Measurements from ENCODE around the gene NLRP3.

GRCh38 chr1:247387565-247387964, 28.4 kb upstream of the NLRP3 start:
- no peak for TF ChIP-seq RCOR1 (IDR thresholded peaks at IDR 0.05; ENCODE audit: low read length)
- TF ChIP-seq, protein P1, sequence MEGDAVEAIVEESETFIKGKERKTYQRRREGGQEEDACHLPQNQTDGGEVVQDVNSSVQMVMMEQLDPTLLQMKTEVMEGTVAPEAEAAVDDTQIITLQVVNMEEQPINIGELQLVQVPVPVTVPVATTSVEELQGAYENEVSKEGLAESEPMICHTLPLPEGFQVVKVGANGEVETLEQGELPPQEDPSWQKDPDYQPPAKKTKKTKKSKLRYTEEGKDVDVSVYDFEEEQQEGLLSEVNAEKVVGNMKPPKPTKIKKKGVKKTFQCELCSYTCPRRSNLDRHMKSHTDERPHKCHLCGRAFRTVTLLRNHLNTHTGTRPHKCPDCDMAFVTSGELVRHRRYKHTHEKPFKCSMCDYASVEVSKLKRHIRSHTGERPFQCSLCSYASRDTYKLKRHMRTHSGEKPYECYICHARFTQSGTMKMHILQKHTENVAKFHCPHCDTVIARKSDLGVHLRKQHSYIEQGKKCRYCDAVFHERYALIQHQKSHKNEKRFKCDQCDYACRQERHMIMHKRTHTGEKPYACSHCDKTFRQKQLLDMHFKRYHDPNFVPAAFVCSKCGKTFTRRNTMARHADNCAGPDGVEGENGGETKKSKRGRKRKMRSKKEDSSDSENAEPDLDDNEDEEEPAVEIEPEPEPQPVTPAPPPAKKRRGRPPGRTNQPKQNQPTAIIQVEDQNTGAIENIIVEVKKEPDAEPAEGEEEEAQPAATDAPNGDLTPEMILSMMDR (IDR thresholded peaks at IDR 0.05) = no peak
- no peak for TF ChIP-seq EZH2phosphoT487 (IDR thresholded peaks at IDR 0.05; ENCODE audit: borderline replicate concordance, low read depth)
- TF ChIP-seq, protein P2, sequence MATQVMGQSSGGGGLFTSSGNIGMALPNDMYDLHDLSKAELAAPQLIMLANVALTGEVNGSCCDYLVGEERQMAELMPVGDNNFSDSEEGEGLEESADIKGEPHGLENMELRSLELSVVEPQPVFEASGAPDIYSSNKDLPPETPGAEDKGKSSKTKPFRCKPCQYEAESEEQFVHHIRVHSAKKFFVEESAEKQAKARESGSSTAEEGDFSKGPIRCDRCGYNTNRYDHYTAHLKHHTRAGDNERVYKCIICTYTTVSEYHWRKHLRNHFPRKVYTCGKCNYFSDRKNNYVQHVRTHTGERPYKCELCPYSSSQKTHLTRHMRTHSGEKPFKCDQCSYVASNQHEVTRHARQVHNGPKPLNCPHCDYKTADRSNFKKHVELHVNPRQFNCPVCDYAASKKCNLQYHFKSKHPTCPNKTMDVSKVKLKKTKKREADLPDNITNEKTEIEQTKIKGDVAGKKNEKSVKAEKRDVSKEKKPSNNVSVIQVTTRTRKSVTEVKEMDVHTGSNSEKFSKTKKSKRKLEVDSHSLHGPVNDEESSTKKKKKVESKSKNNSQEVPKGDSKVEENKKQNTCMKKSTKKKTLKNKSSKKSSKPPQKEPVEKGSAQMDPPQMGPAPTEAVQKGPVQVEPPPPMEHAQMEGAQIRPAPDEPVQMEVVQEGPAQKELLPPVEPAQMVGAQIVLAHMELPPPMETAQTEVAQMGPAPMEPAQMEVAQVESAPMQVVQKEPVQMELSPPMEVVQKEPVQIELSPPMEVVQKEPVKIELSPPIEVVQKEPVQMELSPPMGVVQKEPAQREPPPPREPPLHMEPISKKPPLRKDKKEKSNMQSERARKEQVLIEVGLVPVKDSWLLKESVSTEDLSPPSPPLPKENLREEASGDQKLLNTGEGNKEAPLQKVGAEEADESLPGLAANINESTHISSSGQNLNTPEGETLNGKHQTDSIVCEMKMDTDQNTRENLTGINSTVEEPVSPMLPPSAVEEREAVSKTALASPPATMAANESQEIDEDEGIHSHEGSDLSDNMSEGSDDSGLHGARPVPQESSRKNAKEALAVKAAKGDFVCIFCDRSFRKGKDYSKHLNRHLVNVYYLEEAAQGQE (IDR thresholded peaks at IDR 0.05; ENCODE audit: low read depth, low read length) = no peak
- TF ChIP-seq POLR2AphosphoS5 (IDR thresholded peaks at IDR 0.05; ENCODE audit: low read depth, low read length) = no peak
- no peak for TF ChIP-seq RAD21 (IDR thresholded peaks at IDR 0.05; ENCODE audit: low read length)
- no peak for TF ChIP-seq MAX (IDR thresholded peaks at IDR 0.05; ENCODE audit: low read depth)
- TF ChIP-seq JUND (IDR thresholded peaks at IDR 0.05) = no peak
- TF ChIP-seq USF2 (IDR thresholded peaks at IDR 0.05; ENCODE audit: borderline replicate concordance, low read depth, low read length) = no peak
- no peak for TF ChIP-seq RXRA (IDR thresholded peaks at IDR 0.05; ENCODE audit: borderline replicate concordance, low read depth)
- TF ChIP-seq YY1 (IDR thresholded peaks at IDR 0.05; ENCODE audit: low read depth) = no peak
- TF ChIP-seq EP300 (IDR thresholded peaks at IDR 0.05; ENCODE audit: borderline replicate concordance in 1 of 2, low read depth in 1 of 2, low read length in 1 of 2) = no peak
- TF ChIP-seq, protein P3, sequence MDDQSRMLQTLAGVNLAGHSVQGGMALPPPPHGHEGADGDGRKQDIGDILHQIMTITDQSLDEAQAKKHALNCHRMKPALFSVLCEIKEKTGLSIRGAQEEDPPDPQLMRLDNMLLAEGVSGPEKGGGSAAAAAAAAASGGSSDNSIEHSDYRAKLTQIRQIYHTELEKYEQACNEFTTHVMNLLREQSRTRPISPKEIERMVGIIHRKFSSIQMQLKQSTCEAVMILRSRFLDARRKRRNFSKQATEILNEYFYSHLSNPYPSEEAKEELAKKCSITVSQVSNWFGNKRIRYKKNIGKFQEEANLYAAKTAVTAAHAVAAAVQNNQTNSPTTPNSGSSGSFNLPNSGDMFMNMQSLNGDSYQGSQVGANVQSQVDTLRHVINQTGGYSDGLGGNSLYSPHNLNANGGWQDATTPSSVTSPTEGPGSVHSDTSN (IDR thresholded peaks at IDR 0.05) = no peak
- no peak for TF ChIP-seq ZBTB33 (IDR thresholded peaks at IDR 0.05; ENCODE audit: borderline replicate concordance, low read depth)

Measured in SK-N-SH (cell line).